Neural progenitor cell (in vitro differentiated cells): Measurements from ENCODE around the gene ZBTB12.

Experiments used
- EZH2 ChIP-seq: fragments of 200-600 bp; sonication (generic); IDR thresholded peaks from 2 replicates; pipeline ENCODE4 v1.6.1; 2017; ENCODE audit warnings: antibody characterized with exemption, mild to moderate bottlenecking, moderate library complexity
- EZH2phosphoT487 ChIP-seq: fragments of 200-600 bp; sonication (generic); IDR thresholded peaks from 2 replicates; pipeline ENCODE4 v1.6.1; 2017; ENCODE audit warnings: antibody characterized with exemption
- TF ChIP-seq, protein P1 (sequence below): fragments of 200-600 bp; sonication (generic); IDR thresholded peaks from 2 replicates; pipeline ENCODE4 v1.5.1; 2017; ENCODE audit warnings: antibody characterized with exemption, mild to moderate bottlenecking

DNA sequence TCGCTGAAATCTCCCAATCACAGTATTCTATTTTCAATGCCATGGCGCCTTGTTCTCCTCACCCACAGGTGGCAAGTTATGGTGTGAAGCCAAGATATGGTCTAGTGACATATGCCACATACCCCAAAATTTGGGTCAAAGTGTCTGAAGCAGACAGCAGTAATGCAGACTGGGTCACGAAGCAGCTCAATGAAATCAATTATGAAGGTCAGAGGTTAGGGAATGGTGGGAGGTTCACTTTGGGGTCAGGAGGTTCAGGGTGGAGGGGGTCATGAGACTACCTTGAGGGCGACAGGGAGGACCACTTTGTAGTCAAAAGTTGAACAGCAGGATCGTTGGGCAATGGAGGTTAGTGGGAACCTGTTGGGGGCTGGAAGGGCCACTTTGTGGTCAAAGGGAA is 46.4 kb upstream of the ZBTB12 start:
- TF ChIP-seq, protein P1, sequence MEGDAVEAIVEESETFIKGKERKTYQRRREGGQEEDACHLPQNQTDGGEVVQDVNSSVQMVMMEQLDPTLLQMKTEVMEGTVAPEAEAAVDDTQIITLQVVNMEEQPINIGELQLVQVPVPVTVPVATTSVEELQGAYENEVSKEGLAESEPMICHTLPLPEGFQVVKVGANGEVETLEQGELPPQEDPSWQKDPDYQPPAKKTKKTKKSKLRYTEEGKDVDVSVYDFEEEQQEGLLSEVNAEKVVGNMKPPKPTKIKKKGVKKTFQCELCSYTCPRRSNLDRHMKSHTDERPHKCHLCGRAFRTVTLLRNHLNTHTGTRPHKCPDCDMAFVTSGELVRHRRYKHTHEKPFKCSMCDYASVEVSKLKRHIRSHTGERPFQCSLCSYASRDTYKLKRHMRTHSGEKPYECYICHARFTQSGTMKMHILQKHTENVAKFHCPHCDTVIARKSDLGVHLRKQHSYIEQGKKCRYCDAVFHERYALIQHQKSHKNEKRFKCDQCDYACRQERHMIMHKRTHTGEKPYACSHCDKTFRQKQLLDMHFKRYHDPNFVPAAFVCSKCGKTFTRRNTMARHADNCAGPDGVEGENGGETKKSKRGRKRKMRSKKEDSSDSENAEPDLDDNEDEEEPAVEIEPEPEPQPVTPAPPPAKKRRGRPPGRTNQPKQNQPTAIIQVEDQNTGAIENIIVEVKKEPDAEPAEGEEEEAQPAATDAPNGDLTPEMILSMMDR = no peak
- TF ChIP-seq EZH2 (no peak), EZH2phosphoT487 (no peak)
